T follicular helper cell (primary cell): Measurements from ENCODE around the gene GCSAML.

Source experiments
- DNase-seq: peaks from one replicate; pipeline ENCODE4 v3.0.0-alpha.2; 2020; ENCODE audit warnings: low read depth

Gene GCSAML

DNA sequence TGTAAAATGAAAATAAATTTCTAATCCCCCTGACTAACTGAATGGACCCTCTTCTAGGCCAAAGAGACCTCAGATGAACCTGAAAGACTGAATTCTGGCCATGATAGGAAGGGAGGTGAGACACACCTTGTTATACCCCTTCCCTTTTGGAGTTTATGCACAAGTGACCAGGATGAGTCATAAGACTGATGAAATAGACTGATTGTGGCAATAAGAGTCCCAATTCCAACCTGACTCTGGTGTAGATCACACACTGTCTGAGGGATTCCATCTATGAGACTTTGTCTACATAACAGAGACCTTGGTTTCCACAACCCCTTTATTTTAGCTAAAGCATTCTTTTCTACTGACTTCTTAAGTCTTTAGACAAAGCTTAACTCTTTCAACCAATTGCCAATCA lies 25.7 kb downstream of the GCSAML start:
- no peak for DNase-seq

DNA sequence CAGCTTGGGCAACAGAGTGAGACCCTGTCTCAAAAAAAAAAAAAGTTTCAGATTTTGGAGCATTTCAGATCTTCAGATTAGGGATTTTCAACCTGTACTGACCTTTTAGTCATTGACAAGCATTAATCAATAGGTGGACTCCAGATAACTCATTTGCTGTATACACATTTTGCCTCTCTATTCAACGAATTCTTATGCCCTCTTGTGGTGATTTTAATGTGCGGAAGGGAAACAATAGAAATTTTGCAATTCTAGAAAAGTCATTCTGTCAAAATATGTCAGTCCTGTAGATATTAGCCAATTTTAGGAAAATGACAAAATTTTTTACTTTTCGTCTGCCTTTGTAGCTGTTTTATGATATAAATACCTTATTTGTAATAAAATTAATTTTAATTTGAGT lies 27.6 kb downstream of the GCSAML start:
- no peak for DNase-seq

DNA sequence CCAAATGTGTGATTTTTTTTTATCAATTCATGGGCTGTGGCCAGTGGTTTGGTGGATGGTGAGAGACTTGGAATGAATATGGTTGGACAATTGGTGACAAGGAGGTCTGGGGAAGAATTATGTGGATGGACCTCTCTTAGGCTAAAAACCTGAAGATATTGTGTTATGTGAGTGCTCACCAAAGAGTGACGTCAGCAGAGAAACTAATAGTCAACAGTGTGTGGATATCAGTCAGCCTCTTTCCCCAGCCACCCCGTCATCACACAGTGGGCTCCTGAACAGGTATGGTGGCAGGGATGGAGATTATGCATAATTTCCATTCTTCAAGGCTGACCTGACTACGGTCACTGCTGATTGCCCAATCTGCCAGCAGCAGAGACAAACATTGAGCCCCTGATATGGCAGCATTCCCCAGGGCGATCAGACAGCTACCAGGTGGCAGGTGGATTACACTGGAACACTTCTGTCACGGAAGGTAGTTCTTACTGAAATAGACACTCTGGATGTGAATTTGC lies 30.1 kb downstream of the GCSAML start:
- no peak for DNase-seq

DNA sequence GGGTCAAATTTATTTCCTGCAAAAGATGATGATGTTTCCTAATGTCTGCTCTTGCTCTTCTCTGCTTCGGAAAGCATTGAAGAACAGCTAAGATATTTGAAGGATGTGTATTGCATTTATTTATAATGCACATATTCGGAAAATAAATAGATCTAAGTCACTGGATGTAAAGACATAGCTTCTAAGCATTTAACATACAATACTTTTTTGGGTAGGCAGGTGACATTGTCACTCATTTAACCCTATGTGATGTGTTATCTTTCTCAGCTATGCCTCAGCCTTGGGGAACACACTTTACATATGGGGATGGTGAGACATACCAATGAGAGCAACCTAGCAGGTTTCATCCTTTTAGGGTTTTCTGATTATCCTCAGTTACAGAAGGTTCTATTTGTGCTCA lies 39.1 kb downstream of the GCSAML start, which contains the start of gene OR2G2:
OR2G2 (plus strand) TSS at position 301 of the 400 bp plus-strand sequence; CDS start at position 301, 0 bp downstream.
- DNase-seq, result no peak

DNA sequence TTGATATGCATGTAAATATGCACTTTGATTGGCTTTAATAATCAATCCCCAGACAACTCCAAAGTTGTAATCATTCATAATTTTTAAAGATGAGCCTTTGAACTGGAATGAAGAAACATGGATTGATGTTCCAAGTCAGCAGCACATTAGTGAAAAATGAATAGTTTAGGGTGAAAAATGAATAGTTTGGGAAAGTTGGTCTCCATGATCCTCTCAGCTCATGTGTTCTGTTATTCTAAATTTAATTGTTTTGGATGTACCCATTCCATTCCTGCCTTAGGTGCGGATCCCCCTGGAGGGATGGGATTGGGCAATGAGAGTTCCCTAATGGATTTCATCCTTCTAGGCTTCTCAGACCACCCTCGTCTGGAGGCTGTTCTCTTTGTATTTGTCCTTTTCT lies 56.4 kb downstream of the GCSAML start, which contains the start of gene OR2G3:
OR2G3 (plus strand) TSS at position 301 of the 400 bp plus-strand sequence; CDS start at position 301, 0 bp downstream.
- no peak for DNase-seq

DNA sequence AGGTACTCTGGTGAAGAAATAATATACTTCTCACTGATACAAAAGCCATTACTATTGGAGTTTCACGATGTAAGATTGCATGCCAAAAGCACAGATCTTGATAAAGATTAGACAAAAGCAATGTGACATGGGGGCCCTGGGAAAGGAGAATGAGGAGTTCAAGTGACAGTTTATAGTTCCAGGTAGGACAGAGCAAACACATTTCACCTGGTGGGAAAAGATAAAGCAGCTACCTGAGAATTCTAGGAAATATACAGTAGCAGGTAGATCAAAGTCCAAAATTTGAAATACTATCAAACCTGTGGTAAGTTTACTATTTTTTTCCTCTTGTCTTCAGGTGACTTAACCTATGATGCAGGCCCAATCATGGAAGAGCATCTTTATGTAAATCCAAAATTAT lies 64.5 kb downstream of the GCSAML start:
- no peak for DNase-seq

DNA sequence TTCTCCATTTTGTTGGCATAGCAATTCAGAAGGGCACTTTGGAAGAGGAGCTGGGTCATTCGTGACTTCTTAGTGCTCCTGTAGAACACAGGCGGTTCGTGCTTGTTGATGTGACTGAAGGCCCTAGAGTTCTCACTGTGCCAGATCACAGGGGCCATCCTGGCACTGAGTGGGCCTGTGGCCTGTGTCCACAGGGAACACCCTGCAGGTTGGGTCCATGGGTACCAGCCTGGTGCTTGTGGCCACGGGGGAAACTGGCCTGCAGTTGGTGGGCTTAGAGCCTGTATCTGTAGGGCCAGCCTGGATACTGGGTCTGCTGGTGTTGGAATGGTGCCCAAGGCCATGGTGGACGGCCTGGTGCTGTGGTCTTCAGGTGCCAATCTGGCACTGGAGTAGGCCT lies 65.7 kb downstream of the GCSAML start:
- DNase-seq, result no peak
